ENCODE results near the gene RETREG3. TPM values are rescaled to one million over a fixed set of nuclear protein-coding genes. Genes with fewer than 3 reads are reported as not detected.
A peak's percentile ranks its signal among the peaks of the same experiment; 100 is the strongest.

RETREG3 gene
- total and polyA plus RNA-seq, 9 of the 15 experiments (the other 6 are each of a cell fraction or from before 2014, with no cell fraction given): 4.1 to 39.0 (median 16.9) TPM

DNA sequence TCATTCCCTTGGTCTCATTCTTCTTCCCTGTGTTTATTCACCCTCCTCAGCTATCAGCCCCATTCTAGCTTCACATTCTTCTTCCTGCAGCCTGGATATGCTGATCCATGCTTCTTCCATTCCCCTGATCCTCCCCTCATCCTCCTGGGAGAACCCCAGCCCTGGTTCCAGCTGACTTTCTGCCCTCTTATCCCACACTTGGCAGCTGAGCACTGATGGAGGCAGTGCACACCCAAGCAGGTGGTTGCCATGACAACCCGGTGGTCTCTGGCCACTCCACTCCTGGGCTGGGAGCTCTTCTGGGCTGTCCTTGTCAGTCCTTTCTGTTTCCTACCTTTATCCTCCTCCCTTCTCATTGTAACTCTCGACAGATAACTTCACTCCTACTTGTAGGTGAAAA lies 33.2 kb upstream of the RETREG3 start:
- DNase-seq (ENCODE audit: extremely low read depth in 1 of 4, low spot score in 3 of 4): peak in 1 of 4 experiments; percentile 33
- 5% methylated on average over 2 of the region's 2 CpGs for WGBS (ENCODE audit: insufficient coverage, low coverage, missing lambda C conversion rate)
- no peaks in the 10 kb centered on the region for H3K27me3 ChIP-seq (ENCODE audit: control insufficient read depth in 2 of 2, insufficient read depth in 2 of 2, low read length in 2 of 2)
- no peak overlapping the region for H3K27ac ChIP-seq (ENCODE audit: extremely low read depth, low read depth, low read length)
- no peak overlapping the region for H3K4me3 ChIP-seq
- H3K4me1 ChIP-seq (replicated peaks in 1 of 2; ENCODE audit: control insufficient read depth in 2 of 2, insufficient read depth in 2 of 2, low read length in 2 of 2): peaks cover 0 to 2% of the 10 kb centered on the region in 2 experiments; a peak in 2 of 5 replicates
- ChIA-PET POLR2A (interaction anchor here (0.8 to 1.3 kb wide), 4 partner anchors 9 to 64 kb away, joined by 3 to 4 read pairs (median 3); no protein-coding TSS in a partner anchor), CTCF (ENCODE audit: low intra/inter-chr PET ratio) (no interaction called here)
- H3K79me2 ChIP-seq (ENCODE audit: control insufficient read depth, insufficient read depth, low read length): no peaks in the 10 kb centered on the region
- no peak for ATAC-seq
- H4K20me1 ChIP-seq (replicated peaks; ENCODE audit: control insufficient read depth, insufficient read depth, low read length): no peaks in the 10 kb centered on the region
- H2AFZ ChIP-seq (ENCODE audit: low read depth, low read length): no peak overlapping the region
- intact Hi-C loops (cut with micrococcal nuclease): no loop called here
- TF ChIP-seq RFX1 (IDR thresholded peaks at IDR 0.05) (peak; percentile 90), POLR2AphosphoS5 (IDR thresholded peaks at IDR 0.05; ENCODE audit: control insufficient read depth, insufficient read depth, low read depth, low read length) (no peak), CSDE1 (IDR thresholded peaks at IDR 0.05) (0 out of 4 replicates have a peak, but pooled peaks of 1 of the 2 experiments have one; percentile 34)
- no TSS peak for BruUV-seq (replicated peaks)
- H3K9me1 ChIP-seq (ENCODE audit: control insufficient read depth, insufficient read depth, low read length): no peaks in the 10 kb centered on the region
- no peaks in the 10 kb centered on the region for H3K36me3 ChIP-seq (ENCODE audit: control insufficient read depth, insufficient read depth, low read length)
- H3K4me2 ChIP-seq (ENCODE audit: insufficient read depth, low read length): no peak overlapping the region
- in situ Hi-C loops (cut with MboI): no loop called here
- peak overlapping the region in 1 of 2 experiments; percentile 3; a peak in 1 of 4 replicates for H3K9ac ChIP-seq (ENCODE audit: insufficient read depth in 1 of 2, low read depth in 2 of 2, low read length in 2 of 2)
- H3K9me3 ChIP-seq (replicated peaks; ENCODE audit: control insufficient read depth, insufficient read depth, low read depth, low read length): no peaks in the 10 kb centered on the region
- no peak for FAIRE-seq

DNA sequence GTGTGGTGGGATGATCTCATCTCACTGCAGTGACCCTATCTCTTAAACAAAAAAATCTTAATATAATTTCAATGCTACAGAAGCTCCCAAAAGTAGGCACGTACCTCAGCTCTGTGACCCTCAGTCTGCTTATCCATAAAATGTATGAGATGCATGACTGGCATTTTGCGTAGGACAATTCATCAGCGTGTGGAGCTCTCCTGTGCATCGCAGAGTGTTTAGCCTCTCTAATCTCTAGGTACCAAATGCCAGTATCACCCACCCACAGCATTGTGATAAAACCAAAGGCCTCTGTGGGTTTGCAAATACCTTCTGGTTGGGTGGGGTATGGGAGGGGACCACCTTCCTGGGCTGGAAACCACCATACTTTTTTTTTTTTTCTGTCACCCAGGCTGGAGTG lies 30.9 kb upstream of the RETREG3 start:
- H3K27ac ChIP-seq (ENCODE audit: extremely low read depth, low read depth, low read length): no peak overlapping the region
- H3K9me1 ChIP-seq (ENCODE audit: control insufficient read depth, insufficient read depth, low read length): no peaks in the 10 kb centered on the region
- H3K4me2 ChIP-seq (ENCODE audit: insufficient read depth, low read length): no peak overlapping the region
- ATAC-seq: peak; percentile 56
- peak in 1 of 4 experiments; percentile 27 for DNase-seq (ENCODE audit: extremely low read depth in 1 of 4, low spot score in 3 of 4)
- H3K9me3 ChIP-seq (replicated peaks; ENCODE audit: control insufficient read depth, insufficient read depth, low read depth, low read length): no peaks in the 10 kb centered on the region
- intact Hi-C loops (cut with micrococcal nuclease) (no loop called here), in situ Hi-C loops (cut with MboI) (no loop called here)
- no peaks in the 10 kb centered on the region for H4K20me1 ChIP-seq (replicated peaks; ENCODE audit: control insufficient read depth, insufficient read depth, low read length)
- ChIA-PET POLR2A (interaction anchor here (0.6 kb wide), 1 partner anchor 21 kb away, joined by 3 read pairs; no protein-coding TSS in a partner anchor), CTCF (ENCODE audit: low intra/inter-chr PET ratio) (no interaction called here)
- WGBS (ENCODE audit: insufficient coverage, low coverage, missing lambda C conversion rate): 8% methylated on average over 4 of the region's 4 CpGs
- H3K4me3 ChIP-seq: no peak overlapping the region
- peak; percentile 32 for FAIRE-seq
- H3K36me3 ChIP-seq (ENCODE audit: control insufficient read depth, insufficient read depth, low read length): no peaks in the 10 kb centered on the region
- no TSS peak for BruUV-seq (replicated peaks)
- H2AFZ ChIP-seq (ENCODE audit: low read depth, low read length): no peak overlapping the region
- H3K9ac ChIP-seq (ENCODE audit: insufficient read depth in 1 of 2, low read depth in 2 of 2, low read length in 2 of 2): 0 out of 4 replicates have a peak overlapping the region, but pooled peaks of 1 of the 2 experiments have one; percentile 29
- H3K79me2 ChIP-seq (ENCODE audit: control insufficient read depth, insufficient read depth, low read length): no peaks in the 10 kb centered on the region
- H3K27me3 ChIP-seq (ENCODE audit: control insufficient read depth in 2 of 2, insufficient read depth in 2 of 2, low read length in 2 of 2): no peaks in the 10 kb centered on the region
- peaks cover 0 to 2% of the 10 kb centered on the region in 2 experiments; a peak in 2 of 5 replicates for H3K4me1 ChIP-seq (replicated peaks in 1 of 2; ENCODE audit: control insufficient read depth in 2 of 2, insufficient read depth in 2 of 2, low read length in 2 of 2)
- TF ChIP-seq ELF4 (CRISPR knock-in tag; IDR thresholded peaks at IDR 0.05): no peak
- TF ChIP-seq MTA1 (IDR thresholded peaks at IDR 0.05; ENCODE audit: borderline replicate concordance): no peak
- no peak for TF ChIP-seq ZKSCAN8 (CRISPR knock-in tag; IDR thresholded peaks at IDR 0.05)
- TF ChIP-seq ZFP36 (IDR thresholded peaks at IDR 0.05; ENCODE audit: low read depth, low read length, partially characterized antibody): peak; percentile 44
- no peak for TF ChIP-seq ZNF212 (CRISPR knock-in tag; IDR thresholded peaks at IDR 0.05)
- TF ChIP-seq HDAC1 (IDR thresholded peaks at IDR 0.05): no peak
- peak; percentile 38; the same call in 1 of the 2 replicates for TF ChIP-seq MAFF (IDR thresholded peaks at IDR 0.05; ENCODE audit: low read length)
- 0 out of 2 replicates have a peak, but pooled peaks have one; percentile 45 for TF ChIP-seq CBFA2T2 (conservative IDR thresholded peaks at IDR 0.05)
- TF ChIP-seq RNF2 (IDR thresholded peaks at IDR 0.05): no peak
- TF ChIP-seq, protein P1, sequence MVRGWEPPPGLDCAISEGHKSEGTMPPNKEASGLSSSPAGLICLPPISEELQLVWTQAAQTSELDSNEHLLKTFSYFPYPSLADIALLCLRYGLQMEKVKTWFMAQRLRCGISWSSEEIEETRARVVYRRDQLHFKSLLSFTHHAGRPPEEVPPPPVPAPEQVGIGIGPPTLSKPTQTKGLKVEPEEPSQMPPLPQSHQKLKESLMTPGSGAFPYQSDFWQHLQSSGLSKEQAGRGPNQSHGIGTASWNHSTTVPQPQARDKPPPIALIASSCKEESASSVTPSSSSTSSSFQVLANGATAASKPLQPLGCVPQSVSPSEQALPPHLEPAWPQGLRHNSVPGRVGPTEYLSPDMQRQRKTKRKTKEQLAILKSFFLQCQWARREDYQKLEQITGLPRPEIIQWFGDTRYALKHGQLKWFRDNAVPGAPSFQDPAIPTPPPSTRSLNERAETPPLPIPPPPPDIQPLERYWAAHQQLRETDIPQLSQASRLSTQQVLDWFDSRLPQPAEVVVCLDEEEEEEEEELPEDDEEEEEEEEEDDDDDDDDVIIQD (CRISPR knock-in tag; IDR thresholded peaks at IDR 0.05): no peak
- TF ChIP-seq ILK (tag; IDR thresholded peaks at IDR 0.05; ENCODE audit: borderline replicate concordance, low read depth): no peak
- TF ChIP-seq, protein P2, sequence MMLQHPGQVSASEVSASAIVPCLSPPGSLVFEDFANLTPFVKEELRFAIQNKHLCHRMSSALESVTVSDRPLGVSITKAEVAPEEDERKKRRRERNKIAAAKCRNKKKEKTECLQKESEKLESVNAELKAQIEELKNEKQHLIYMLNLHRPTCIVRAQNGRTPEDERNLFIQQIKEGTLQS (IDR thresholded peaks at IDR 0.05): no peak
- TF ChIP-seq, protein P2 (CRISPR knock-in tag; conservative IDR thresholded peaks at IDR 0.05): no peak
